Sigmoid colon (tissue), 4 donors: ENCODE results near the gene HMSD.

ENCODE experiments used
- EP300 ChIP-seq, 4 donors: sonication (generic); formaldehyde crosslinking; IDR thresholded peaks; one replicate each; pipeline ENCODE4 v1.6.1; 2017; ENCODE audit warnings: antibody characterized with exemption in 4 of 4
- POLR2A ChIP-seq, 2 donors: fragments of 450-650 bp; IDR thresholded peaks; one replicate each; pipeline ENCODE4 v1.6.1; 2016; ENCODE audit warnings: antibody characterized with exemption in 2 of 2, mild to moderate bottlenecking in 2 of 2, moderate library complexity in 2 of 2
- POLR2AphosphoS5 ChIP-seq, 4 donors: sonication (generic); formaldehyde crosslinking; IDR thresholded peaks; one replicate each; pipeline ENCODE4 v1.6.1; 2017; ENCODE audit warnings: antibody characterized with exemption in 4 of 4
- TF ChIP-seq, protein P1 (sequence below), 4 experiments: fragments of 450-650 bp in 3 of 4; fragments of 200-600 bp in 1 of 4; IDR thresholded peaks; one replicate each; pipeline ENCODE4 v1.5.1; 2016 to 2019; ENCODE audit warnings: antibody characterized with exemption in 4 of 4, mild to moderate bottlenecking in 3 of 4, moderate library complexity in 2 of 4

DNA sequence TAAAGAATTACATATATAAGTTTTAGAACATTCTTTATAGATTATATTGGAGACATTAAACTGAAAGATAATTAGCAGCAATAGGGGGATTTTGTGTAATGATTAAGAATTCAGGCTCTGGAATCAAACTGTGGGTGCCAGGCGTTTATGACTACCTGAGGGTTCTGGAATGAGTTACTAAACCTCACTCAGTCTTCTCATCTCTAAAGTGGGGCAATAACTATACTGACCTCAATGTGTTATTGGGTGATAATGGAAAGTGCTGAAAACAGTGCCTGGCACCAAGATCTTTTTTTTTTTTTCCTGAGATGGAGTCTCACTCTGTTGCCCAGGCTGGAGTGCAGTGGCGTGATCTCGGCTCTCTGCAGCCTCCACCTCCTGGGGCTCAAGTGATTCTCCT is 27.9 kb downstream of the HMSD start:
- TF ChIP-seq POLR2A (IDR thresholded peaks at IDR 0.05) (no peak), POLR2AphosphoS5 (IDR thresholded peaks at IDR 0.05) (no peak), EP300 (IDR thresholded peaks at IDR 0.05) (no peak)
- TF ChIP-seq, protein P1, sequence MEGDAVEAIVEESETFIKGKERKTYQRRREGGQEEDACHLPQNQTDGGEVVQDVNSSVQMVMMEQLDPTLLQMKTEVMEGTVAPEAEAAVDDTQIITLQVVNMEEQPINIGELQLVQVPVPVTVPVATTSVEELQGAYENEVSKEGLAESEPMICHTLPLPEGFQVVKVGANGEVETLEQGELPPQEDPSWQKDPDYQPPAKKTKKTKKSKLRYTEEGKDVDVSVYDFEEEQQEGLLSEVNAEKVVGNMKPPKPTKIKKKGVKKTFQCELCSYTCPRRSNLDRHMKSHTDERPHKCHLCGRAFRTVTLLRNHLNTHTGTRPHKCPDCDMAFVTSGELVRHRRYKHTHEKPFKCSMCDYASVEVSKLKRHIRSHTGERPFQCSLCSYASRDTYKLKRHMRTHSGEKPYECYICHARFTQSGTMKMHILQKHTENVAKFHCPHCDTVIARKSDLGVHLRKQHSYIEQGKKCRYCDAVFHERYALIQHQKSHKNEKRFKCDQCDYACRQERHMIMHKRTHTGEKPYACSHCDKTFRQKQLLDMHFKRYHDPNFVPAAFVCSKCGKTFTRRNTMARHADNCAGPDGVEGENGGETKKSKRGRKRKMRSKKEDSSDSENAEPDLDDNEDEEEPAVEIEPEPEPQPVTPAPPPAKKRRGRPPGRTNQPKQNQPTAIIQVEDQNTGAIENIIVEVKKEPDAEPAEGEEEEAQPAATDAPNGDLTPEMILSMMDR (IDR thresholded peaks at IDR 0.05) = no peak
